ENCODE results near the gene GOSR1. TPM values are rescaled to one million over a fixed set of nuclear protein-coding genes. Genes with fewer than 3 reads are reported as not detected.
"Not testable (repeated sequence)": the region's sequence is repeated elsewhere in the genome, so short reads cannot be mapped to it uniquely, and the experiment has no call there.

Gene GOSR1
- total and polyA plus RNA-seq, 8 donors: 11.7 to 30.1 (median 24.7) TPM

- Histone ChIP-seq H3K9me3 (no peaks in the 10 kb centered on the region), H3K27me3 (no peaks in the 10 kb centered on the region), H3K36me3 (no peaks in the 10 kb centered on the region), H3K4me1 (no peaks in the 10 kb centered on the region), H3K4me3 (no peak overlapping the region), H3K27ac (no peak overlapping the region)
- WGBS, 2 donors: 83 to 84% methylated on average over 8 of the region's 8 CpGs
- no peak for TF ChIP-seq CTCF (IDR thresholded peaks at IDR 0.05)
- FAIRE-seq (no peak), DNase-seq (no peak), ATAC-seq (no peak)
- intact Hi-C loops (cut with DNase I): no loop called here
These were observed 64.6 kb downstream of the GOSR1 start for GRCh38 chr17:30541802-30542201.

- no peak for FAIRE-seq
- Histone ChIP-seq H3K4me3 (no peak overlapping the region), H3K27ac (no peak overlapping the region)
These were observed 66.2 kb downstream of the GOSR1 start for GRCh38 chr17:30543456-30543855.

GRCh38 chr17:30545024-30545423, 67.8 kb downstream of the GOSR1 start:
- no peak for FAIRE-seq
- 83 to 92% methylated on average over 2 of the region's 2 CpGs for WGBS, 2 donors
- Histone ChIP-seq H3K27ac (no peak overlapping the region), H3K9me3 (no peaks in the 10 kb centered on the region), H3K36me3 (no peaks in the 10 kb centered on the region), H3K4me1 (no peaks in the 10 kb centered on the region), H3K27me3 (no peaks in the 10 kb centered on the region), H3K4me3 (no peak overlapping the region)
- ATAC-seq: no peak
- intact Hi-C loops (cut with DNase I): no loop called here
- TF ChIP-seq CTCF (IDR thresholded peaks at IDR 0.05): no peak
- DNase-seq: no peak

More at GRCh38 chr17:30543456-30543855, 66.2 kb downstream of the GOSR1 start:
- H3K4me1 ChIP-seq: no peaks in the 10 kb centered on the region
- H3K27me3 ChIP-seq: no peaks in the 10 kb centered on the region
- no peaks in the 10 kb centered on the region for H3K36me3 ChIP-seq
- TF ChIP-seq CTCF (IDR thresholded peaks at IDR 0.05): no peak
- intact Hi-C loops (cut with DNase I): no loop called here
- WGBS, 2 donors: 41 to 44% methylated on average over 2 of the region's 2 CpGs
- ATAC-seq: no peak
- H3K9me3 ChIP-seq: no peaks in the 10 kb centered on the region
- no peak for DNase-seq

- 86 to 90% methylated on average over 15 of the region's 15 CpGs for WGBS, 2 donors
- Histone ChIP-seq H3K4me3 (no peak overlapping the region), H3K9me3 (no peaks in the 10 kb centered on the region), H3K27me3 (no peaks in the 10 kb centered on the region), H3K36me3 (no peaks in the 10 kb centered on the region), H3K27ac (no peak overlapping the region), H3K4me1 (no peaks in the 10 kb centered on the region)
- intact Hi-C loops (cut with DNase I): no loop called here
- ATAC-seq (no peak), FAIRE-seq (no peak), DNase-seq (no peak)
- TF ChIP-seq CTCF (IDR thresholded peaks at IDR 0.05): no peak
These were observed 70.8 kb downstream of the GOSR1 start for GRCh38 chr17:30547778-30548573.

GRCh38 chr17:30549181-30549580, 72.0 kb downstream of the GOSR1 start:
- H3K36me3 ChIP-seq; H3K27ac ChIP-seq; H3K27me3 ChIP-seq; ATAC-seq; H3K4me3 ChIP-seq; intact Hi-C loops (cut with DNase I); FAIRE-seq; H3K9me3 ChIP-seq; DNase-seq; H3K4me1 ChIP-seq: not testable (repeated sequence)
- 80 to 86% methylated on average over 4 of the region's 4 CpGs for WGBS, 2 donors

All from pancreas (tissue), 10 donors.